SK-N-SH treated with all-trans-retinoic acid at 6 μM for 48 hours (cell line): ENCODE measurements around the gene ABR.

Source experiments
- CSRNP3 ChIP-seq: fragments of 250-450 bp; sonication (Bioruptor Pico); IDR thresholded peaks from 2 replicates; pipeline ENCODE4 v1.5.1; 2021; ENCODE audit warnings: mild to moderate bottlenecking, moderate library complexity
- POU6F1 ChIP-seq: fragments of 250-450 bp; sonication (Bioruptor Pico); IDR thresholded peaks from 2 replicates; pipeline ENCODE4 v1.8.0; 2021; ENCODE audit warnings: low read depth, mild to moderate bottlenecking, moderate library complexity, borderline replicate concordance
- PPARA ChIP-seq: fragments of 250-450 bp; sonication (Bioruptor Pico); IDR thresholded peaks from 2 replicates; pipeline ENCODE4 v1.5.0; 2020; ENCODE audit warnings: mild to moderate bottlenecking, borderline replicate concordance
- TCF4 ChIP-seq: fragments of 250-450 bp; sonication (Bioruptor Pico); IDR thresholded peaks from 2 replicates; pipeline ENCODE4 v1.8.0; 2021; ENCODE audit warnings: mild to moderate bottlenecking, moderate library complexity, borderline replicate concordance
- TOX ChIP-seq: fragments of 250-450 bp; sonication (Bioruptor Pico); IDR thresholded peaks from 2 replicates; pipeline ENCODE4 v1.8.0; 2021; ENCODE audit warnings: mild to moderate bottlenecking, moderate library complexity, borderline replicate concordance
- TSHZ2 ChIP-seq: fragments of 250-450 bp; sonication (Bioruptor Pico); IDR thresholded peaks from 2 replicates; pipeline ENCODE4 v1.5.0; 2020; ENCODE audit warnings: mild to moderate bottlenecking, moderate library complexity
- ZFP3 ChIP-seq: fragments of 250-450 bp; sonication (Bioruptor Pico); IDR thresholded peaks from 2 replicates; pipeline ENCODE4 v1.5.0; 2020; ENCODE audit warnings: mild to moderate bottlenecking, moderate library complexity
- ZFP30 ChIP-seq: fragments of 450-650 bp; formaldehyde crosslinking; IDR thresholded peaks from 2 replicates; pipeline ENCODE4 v1.5.0; 2022; ENCODE audit warnings: mild to moderate bottlenecking, moderate library complexity
- ZNF565 ChIP-seq: fragments of 450-650 bp; formaldehyde crosslinking; conservative IDR thresholded peaks from 2 replicates; pipeline ENCODE4 v1.5.0; 2020; ENCODE audit warnings: low read depth, mild to moderate bottlenecking, moderate library complexity
- TF ChIP-seq, protein P1 (sequence below): fragments of 250-450 bp; sonication (Bioruptor Pico); IDR thresholded peaks from 2 replicates; pipeline ENCODE4 v1.8.0; 2020; ENCODE audit warnings: mild to moderate bottlenecking, moderate library complexity, borderline replicate concordance
- TF ChIP-seq, protein P2 (sequence below): fragments of 250-450 bp; sonication (Bioruptor Pico); IDR thresholded peaks from 2 replicates; pipeline ENCODE4 v1.5.1; 2020; ENCODE audit warnings: low read depth, mild to moderate bottlenecking, moderate library complexity

DNA sequence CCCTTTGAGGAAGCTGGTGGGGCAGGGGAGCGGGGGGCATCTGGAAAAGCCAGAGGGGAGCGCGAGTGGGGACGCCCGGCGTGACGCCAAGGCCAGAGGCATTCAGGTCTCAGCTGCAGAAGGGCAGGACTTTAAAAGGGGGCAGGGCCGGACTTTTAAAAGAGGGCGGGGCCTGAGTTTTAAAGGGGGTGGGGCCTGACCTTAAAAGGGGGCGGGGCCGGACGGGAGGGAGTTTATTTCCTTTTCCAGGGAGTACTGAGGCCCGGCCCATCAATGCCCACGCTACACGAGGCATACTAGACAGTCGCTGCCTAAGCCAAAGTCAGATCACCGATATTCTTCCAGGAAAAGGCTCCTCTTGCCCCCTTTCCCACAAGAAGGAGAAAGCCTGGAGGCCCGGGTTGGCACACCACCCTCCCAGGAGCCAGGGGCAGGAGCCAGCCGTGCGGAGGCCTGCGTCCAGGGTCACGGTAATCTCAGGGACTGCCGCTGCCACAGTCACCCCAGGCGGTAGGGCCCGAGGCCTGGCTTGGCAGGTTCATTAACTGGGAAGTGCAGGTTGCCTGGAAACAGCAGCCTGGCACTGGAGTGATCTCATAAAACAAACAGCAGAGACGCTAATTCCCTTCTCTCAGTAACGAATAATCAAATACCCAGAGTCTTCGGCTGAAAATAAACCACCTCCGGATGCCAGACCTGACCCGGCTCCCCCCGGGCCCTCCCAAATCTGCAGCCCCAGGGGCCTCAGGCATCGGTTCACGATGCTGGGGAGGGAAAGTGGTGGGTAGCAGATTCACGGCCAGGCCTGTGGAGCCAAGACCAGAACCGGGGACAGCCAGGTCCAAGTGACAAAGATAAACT, 92.2 kb downstream of the ABR start:
- TF ChIP-seq ZFP30 (CRISPR knock-in tag) (no peak), ZFP3 (CRISPR knock-in tag) (0 out of 2 replicates have a peak, but pooled peaks have one; percentile 33), PPARA (CRISPR knock-in tag) (no peak), TCF4 (CRISPR knock-in tag) (peak; percentile 30; the same call in 1 of the 2 replicates), TOX (CRISPR knock-in tag) (no peak), ZNF565 (CRISPR knock-in tag) (no peak), POU6F1 (CRISPR knock-in tag) (no peak), TSHZ2 (no peak), CSRNP3 (CRISPR knock-in tag) (no peak)
- TF ChIP-seq, protein P1, sequence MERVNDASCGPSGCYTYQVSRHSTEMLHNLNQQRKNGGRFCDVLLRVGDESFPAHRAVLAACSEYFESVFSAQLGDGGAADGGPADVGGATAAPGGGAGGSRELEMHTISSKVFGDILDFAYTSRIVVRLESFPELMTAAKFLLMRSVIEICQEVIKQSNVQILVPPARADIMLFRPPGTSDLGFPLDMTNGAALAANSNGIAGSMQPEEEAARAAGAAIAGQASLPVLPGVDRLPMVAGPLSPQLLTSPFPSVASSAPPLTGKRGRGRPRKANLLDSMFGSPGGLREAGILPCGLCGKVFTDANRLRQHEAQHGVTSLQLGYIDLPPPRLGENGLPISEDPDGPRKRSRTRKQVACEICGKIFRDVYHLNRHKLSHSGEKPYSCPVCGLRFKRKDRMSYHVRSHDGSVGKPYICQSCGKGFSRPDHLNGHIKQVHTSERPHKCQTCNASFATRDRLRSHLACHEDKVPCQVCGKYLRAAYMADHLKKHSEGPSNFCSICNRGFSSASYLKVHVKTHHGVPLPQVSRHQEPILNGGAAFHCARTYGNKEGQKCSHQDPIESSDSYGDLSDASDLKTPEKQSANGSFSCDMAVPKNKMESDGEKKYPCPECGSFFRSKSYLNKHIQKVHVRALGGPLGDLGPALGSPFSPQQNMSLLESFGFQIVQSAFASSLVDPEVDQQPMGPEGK (CRISPR knock-in tag), result no peak
- TF ChIP-seq, protein P2, sequence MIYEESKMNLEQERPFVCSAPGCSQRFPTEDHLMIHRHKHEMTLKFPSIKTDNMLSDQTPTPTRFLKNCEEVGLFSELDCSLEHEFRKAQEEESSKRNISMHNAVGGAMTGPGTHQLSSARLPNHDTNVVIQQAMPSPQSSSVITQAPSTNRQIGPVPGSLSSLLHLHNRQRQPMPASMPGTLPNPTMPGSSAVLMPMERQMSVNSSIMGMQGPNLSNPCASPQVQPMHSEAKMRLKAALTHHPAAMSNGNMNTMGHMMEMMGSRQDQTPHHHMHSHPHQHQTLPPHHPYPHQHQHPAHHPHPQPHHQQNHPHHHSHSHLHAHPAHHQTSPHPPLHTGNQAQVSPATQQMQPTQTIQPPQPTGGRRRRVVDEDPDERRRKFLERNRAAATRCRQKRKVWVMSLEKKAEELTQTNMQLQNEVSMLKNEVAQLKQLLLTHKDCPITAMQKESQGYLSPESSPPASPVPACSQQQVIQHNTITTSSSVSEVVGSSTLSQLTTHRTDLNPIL (CRISPR knock-in tag), result peak; percentile 25; the same call in 1 of the 2 replicates
